HepG2 (cell line): Measurements from ENCODE around the gene FSIP1. TPM values are rescaled to one million over a fixed set of nuclear protein-coding genes. Genes with fewer than 3 reads are reported as not detected.

ENCODE experiments used
- ATAC-seq: fragments of 200-7000 bp; cut with Tn5 transposase; 3 replicates; pipeline ENCODE4 v1.9.1; 2020; ENCODE audit warnings: mild to moderate bottlenecking, moderate library complexity
- BruUV-seq: library from RNA; stranded (reverse); fragments of 400-500 nt; replicated peaks from 2 replicates; lab custom pipeline; 2021; lab: Mats Ljungman, UMichigan
- CTCF ChIA-PET: fragments of 300-600 bp; formaldehyde crosslinking; extraction: SDS; loops from one replicate; lab custom pipeline; 2021; ENCODE audit warnings: low total read pairs, inconsistent platforms, low intra/inter-chr PET ratio; lab: Yijun Ruan, JAX
- POLR2A ChIA-PET: fragments of 350-600 bp; sonication (Branson Sonifier 250); formaldehyde crosslinking; loops from one replicate; lab custom pipeline; 2020; ENCODE audit warnings: antibody characterized with exemption, inconsistent platforms; lab: Yijun Ruan, JAX
- DNase-seq: peaks from one replicate; pipeline ENCODE4 v3.0.0-alpha.2; 2015; ENCODE audit warnings: low spot score
- FAIRE-seq: peaks from 3 replicates; lab custom pipeline; 2011; peaks lifted over from hg19 to GRCh38; lab: Jason Lieb, UNC
- H2AFZ ChIP-seq: one replicate; pipeline ENCODE4 v1.6.1; 2011; ENCODE audit warnings: low read length, inconsistent platforms
- H3K27ac ChIP-seq: fragments of 300-600 bp; 3 replicates; pipeline ENCODE4 v1.8.0; 2011; ENCODE audit warnings: mixed run types, mild to moderate bottlenecking, mixed read lengths, low read length, inconsistent platforms; ENCODE audit not compliant: insufficient read depth; ENCODE audit errors: extremely low read length
- H3K27me3 ChIP-seq, 2 experiments: fragments of 200-600 bp in 1 of 2; 2 replicates in 1 of 2; 3 replicates in 1 of 2; pipeline versions ENCODE4 v1.6.0 to v1.8.0; 2011; ENCODE audit warnings: low read length in 2 of 2, mild to moderate bottlenecking in 2 of 2, moderate library complexity in 2 of 2, inconsistent platforms in 1 of 2; ENCODE audit not compliant: insufficient read depth in 2 of 2, control insufficient read depth in 1 of 2
- H3K36me3 ChIP-seq, 2 experiments: fragments of 200-600 bp in 1 of 2; replicated peaks in 1 of 2; 2 replicates in 1 of 2; 3 replicates in 1 of 2; pipeline versions ENCODE4 v1.5.1 to v1.8.0; 2011; ENCODE audit warnings: low read length in 2 of 2, inconsistent platforms in 1 of 2; ENCODE audit not compliant: insufficient read depth in 2 of 2, control insufficient read depth in 1 of 2
- H3K4me1 ChIP-seq: 2 replicates; pipeline ENCODE4 v1.5.1; 2012; ENCODE audit warnings: low read length, inconsistent platforms; ENCODE audit not compliant: insufficient read depth
- H3K4me2 ChIP-seq: 2 replicates; pipeline ENCODE4 v1.6.0; 2011; ENCODE audit warnings: low read depth, low read length, inconsistent platforms
- H3K4me3 ChIP-seq, 3 experiments: fragments of 200-600 bp in 1 of 3; sonication (generic), shearing (Covaris generic) in 1 of 3; replicated peaks in 1 of 3; 2 replicates each; pipeline ENCODE4 v1.5.1; 2011 to 2016; ENCODE audit warnings: low read length in 3 of 3, inconsistent platforms in 2 of 3, low read depth in 2 of 3, mild to moderate bottlenecking in 2 of 3, control low read depth in 1 of 3, mixed read lengths in 1 of 3; ENCODE audit not compliant: insufficient read depth in 1 of 3
- H3K79me2 ChIP-seq: one replicate; pipeline ENCODE4 v1.6.1; 2011; ENCODE audit warnings: low read length, inconsistent platforms; ENCODE audit not compliant: insufficient read depth
- H3K9ac ChIP-seq: 2 replicates; pipeline ENCODE4 v1.6.0; 2011; ENCODE audit warnings: mild to moderate bottlenecking, low read depth, low read length, inconsistent platforms; ENCODE audit not compliant: insufficient read depth
- H3K9me3 ChIP-seq: 2 replicates; pipeline ENCODE4 v1.5.1; 2012; ENCODE audit warnings: mild to moderate bottlenecking, low read length
- H4K20me1 ChIP-seq: 2 replicates; pipeline ENCODE4 v1.6.0; 2011; ENCODE audit warnings: inconsistent platforms, mild to moderate bottlenecking, low read length, moderate library complexity; ENCODE audit not compliant: insufficient read depth
- ARHGAP35 ChIP-seq: sonication (generic); formaldehyde crosslinking; IDR thresholded peaks from 2 replicates; pipeline ENCODE4 v1.9.0; 2022; ENCODE audit warnings: mild to moderate bottlenecking, inconsistent platforms, moderate library complexity, missing genetic modification reagents, borderline replicate concordance
- ARNT2 ChIP-seq: sonication (generic); formaldehyde crosslinking; IDR thresholded peaks from 2 replicates; pipeline ENCODE4 v1.8.0; 2022; ENCODE audit warnings: mild to moderate bottlenecking, low read depth, missing genetic modification reagents, moderate library complexity
- CC2D1A ChIP-seq: sonication (generic); formaldehyde crosslinking; IDR thresholded peaks from 2 replicates; pipeline ENCODE4 v1.8.1; 2023; ENCODE audit warnings: mild to moderate bottlenecking, missing genetic modification reagents
- CEBPB ChIP-seq: IDR thresholded peaks from 2 replicates; pipeline ENCODE4 v1.6.1; 2011; ENCODE audit warnings: low read depth, low read length, improper control_type of control experiment, borderline replicate concordance
- DMAP1 ChIP-seq: IDR thresholded peaks from 2 replicates; pipeline ENCODE4 v1.6.1; 2016
- DNMT3B ChIP-seq: conservative IDR thresholded peaks from 2 replicates; pipeline ENCODE4 v1.6.1; 2016; ENCODE audit warnings: missing biosample characterization, control low read depth
- ELF3 ChIP-seq: IDR thresholded peaks from 2 replicates; pipeline ENCODE4 v1.6.1; 2016; ENCODE audit warnings: missing genetic modification reagents, missing compliant biosample characterization
- HOXD1 ChIP-seq: sonication (generic); formaldehyde crosslinking; IDR thresholded peaks from 2 replicates; pipeline ENCODE4 v1.5.0; 2020; ENCODE audit warnings: missing genetic modification reagents
- IKZF1 ChIP-seq: fragments of 450-650 bp; IDR thresholded peaks from 2 replicates; pipeline ENCODE4 v1.7.1; 2016
- KDM5A ChIP-seq: fragments of 200-600 bp; sonication (generic); IDR thresholded peaks from 2 replicates; pipeline ENCODE4 v1.7.0; 2018; ENCODE audit warnings: antibody characterized with exemption, mild to moderate bottlenecking, low read length, borderline replicate concordance
- KLF11 ChIP-seq: IDR thresholded peaks from 2 replicates; pipeline ENCODE4 v1.6.1; 2016; ENCODE audit warnings: missing compliant biosample characterization
- MAFK ChIP-seq, 2 experiments: IDR thresholded peaks in 1 of 2; conservative IDR thresholded peaks in 1 of 2; 2 replicates each; pipeline ENCODE4 v1.6.1; 2011; ENCODE audit warnings: improper control_type of control experiment in 2 of 2, low read length in 2 of 2
- RBM39 ChIP-seq: fragments of 200-400 bp; formaldehyde crosslinking; IDR thresholded peaks from one replicate; pipeline ENCODE4 v1.6.1; 2018; ENCODE audit warnings: antibody characterized with exemption, mild to moderate bottlenecking, low read depth, low read length; ENCODE audit not compliant: poor library complexity, severe bottlenecking
- SMAD1 ChIP-seq: sonication (generic); formaldehyde crosslinking; IDR thresholded peaks from 2 replicates; pipeline ENCODE4 v1.4.0; 2020; ENCODE audit warnings: missing genetic modification reagents, low read depth, mild to moderate bottlenecking, borderline replicate concordance
- SP140L ChIP-seq: sonication (generic); formaldehyde crosslinking; IDR thresholded peaks from 2 replicates; pipeline ENCODE4 v1.4.0; 2020; ENCODE audit warnings: missing genetic modification reagents, borderline replicate concordance
- XRCC5 ChIP-seq: fragments of 200-400 bp; formaldehyde crosslinking; optimal IDR thresholded peaks from 2 replicates; pipeline ENCODE3; 2017; ENCODE audit warnings: mild to moderate bottlenecking, low read length
- ZNF484 ChIP-seq: sonication (generic); formaldehyde crosslinking; IDR thresholded peaks from 2 replicates; pipeline ENCODE4 v1.5.1; 2020; ENCODE audit warnings: mild to moderate bottlenecking, low read depth, missing genetic modification reagents, borderline replicate concordance
- ZNF496 ChIP-seq: sonication (generic); formaldehyde crosslinking; IDR thresholded peaks from 2 replicates; pipeline ENCODE4 v1.8.1; 2023; ENCODE audit warnings: mild to moderate bottlenecking, moderate library complexity, missing genetic modification reagents; ENCODE audit not compliant: insufficient replicate concordance
- WGBS: methylation state at CpG from one replicate; pipeline ENCODE4 v1.1.6; 2017; ENCODE audit warnings: low lambda C conversion rate; 5-methylcytosine and 5-hydroxymethylcytosine counted together
- in situ Hi-C: cut with HindIII; loops from 2 replicates; pipeline ENCODE4 v1.10.0; 2017; ENCODE audit warnings: low pct_unique_long_range_greater_than_20kb; ENCODE audit not compliant: extremely low pct_ligation_motif_present
- intact Hi-C: fragments of 100-400 bp; cut with micrococcal nuclease; formaldehyde crosslinking; loops from one replicate; pipeline ENCODE4 v1.10.0; 2022; ENCODE audit not compliant: unreplicated experiment
- polyA plus RNA-seq, 8 experiments: library from polyadenylated mRNA; depleted of rRNA in 3 of 8; stranded (reverse) in 7 of 8; unstranded in 1 of 8; fragments of >200 nt; fragmentation: Illumina TruSeq in 4 of 8; extraction: Trizol in 4 of 8; gene quantifications; 2 replicates each; pipeline versions ENCODE4 v1.2.1 to v1.2.3, GENCODE V29; 2011 to 2016; ENCODE audit warnings: low read depth in 4 of 8, missing spikeins in 1 of 8, mixed read lengths in 1 of 8; ENCODE audit not compliant: insufficient read depth in 1 of 8
- total RNA-seq, 5 experiments: library from RNA; depleted of rRNA; stranded (reverse); fragments of >200 nt; fragmentation: Illumina TruSeq; extraction: Trizol; gene quantifications; 2 replicates each; pipeline ENCODE4 v1.2.3, GENCODE V29; 2016; ENCODE audit warnings: low read depth in 1 of 5

FSIP1 gene
- total and polyA plus RNA-seq, 2 of the 13 experiments (the other 11 are each of a cell fraction or from before 2014, with no cell fraction given), result 0.18 TPM; not detected in 1

- no peak for TF ChIP-seq XRCC5
- TF ChIP-seq ZNF484, result no peak
- no peak for TF ChIP-seq ELF3 (CRISPR knock-in tag)
- TF ChIP-seq SP140L (CRISPR knock-in tag), result no peak
- TF ChIP-seq HOXD1 (CRISPR knock-in tag), result no peak
- TF ChIP-seq DNMT3B (CRISPR knock-in tag), result no peak
- no peak for TF ChIP-seq KDM5A
- no peak for TF ChIP-seq RBM39
- no peak for TF ChIP-seq KLF11 (CRISPR knock-in tag)
- no peak for TF ChIP-seq CEBPB
- in situ Hi-C loops, result no loop called here
- intact Hi-C loops, result no loop called here
These were observed 144.6 kb downstream of the FSIP1 start for GRCh38 chr15:39638041-39638440.

GRCh38 chr15:39631357-39631756 is 151.3 kb downstream of the FSIP1 start:
- H3K27me3 ChIP-seq, result no peaks in the 10 kb centered on the region
- 44% methylated on average over 3 of the region's 3 CpGs for WGBS
- no peak for FAIRE-seq

More at GRCh38 chr15:39638041-39638440, 144.6 kb downstream of the FSIP1 start:
- Histone ChIP-seq H3K4me2 (no peak overlapping the region), H4K20me1 (no peaks in the 10 kb centered on the region), H3K4me1 (peaks cover 33% of the 10 kb centered on the region), H3K9me3 (no peaks in the 10 kb centered on the region), H3K27ac (no peak overlapping the region), H3K9ac (no peak overlapping the region), H3K4me3 (no peak overlapping the region), H2AFZ (no peak overlapping the region), H3K27me3 (no peaks in the 10 kb centered on the region), H3K36me3 (no peaks in the 10 kb centered on the region), H3K79me2 (no peaks in the 10 kb centered on the region)
- DNase-seq, result no peak
- CTCF ChIA-PET, result no interaction called here
- ATAC-seq, result no peak
- POLR2A ChIA-PET, result no interaction called here
- no peak for FAIRE-seq
- no TSS peak for BruUV-seq
- whole genome bisulfite sequencing, result 93% methylated on average over 1 of the region's 1 CpG

More at GRCh38 chr15:39631357-39631756, 151.3 kb downstream of the FSIP1 start:
- Histone ChIP-seq H3K9me3 (no peaks in the 10 kb centered on the region), H3K27ac (no peak overlapping the region), H3K4me2 (no peak overlapping the region), H2AFZ (no peak overlapping the region), H3K79me2 (no peaks in the 10 kb centered on the region), H3K4me3 (no peak overlapping the region), H4K20me1 (no peaks in the 10 kb centered on the region), H3K9ac (no peak overlapping the region), H3K36me3 (no peaks in the 10 kb centered on the region), H3K4me1 (peaks cover 30% of the 10 kb centered on the region)
- no peak for TF ChIP-seq ARHGAP35 (CRISPR knock-in tag)
- no peak for TF ChIP-seq SMAD1 (CRISPR knock-in tag)
- no peak for TF ChIP-seq ZNF496 (CRISPR knock-in tag)
- TF ChIP-seq CC2D1A (CRISPR knock-in tag), result no peak
- no peak for TF ChIP-seq ARNT2 (CRISPR knock-in tag)
- TF ChIP-seq IKZF1, result no peak
- no peak for TF ChIP-seq DMAP1 (CRISPR knock-in tag)
- no peak for TF ChIP-seq MAFK (conservative IDR thresholded peaks at IDR 0.05 in 1 of 2, IDR thresholded peaks at IDR 0.05 in 1 of 2; ENCODE audit: low read length in 2 of 2)
- intact Hi-C loops, result no loop called here
- POLR2A ChIA-PET, result no interaction called here
- in situ Hi-C loops, result no loop called here
- ATAC-seq, result no peak
- no peak for DNase-seq
- CTCF ChIA-PET, result no interaction called here
- BruUV-seq, result no TSS peak
